Subcutaneous adipose tissue (tissue), 4 donors: ENCODE data around the gene SPOCK1. TPM values are rescaled to one million over a fixed set of nuclear protein-coding genes. Genes with fewer than 3 reads are reported as not detected.

Source experiments
- total RNA-seq, 4 donors: library from RNA; depleted of rRNA; stranded (reverse); fragments of >200 nt; gene quantifications; one replicate each; pipeline ENCODE4 v1.1.0, GENCODE V29; 2016
- TF ChIP-seq, protein P1 (sequence below): fragments of 450-650 bp; IDR thresholded peaks from one replicate; pipeline ENCODE4 v1.5.1; 2016; ENCODE audit warnings: low read depth, mild to moderate bottlenecking, control low read depth, antibody characterized with exemption, moderate library complexity

The SPOCK1 gene
- total RNA-seq, 4 donors from 2014 or later = 55.2 to 84.6 (median 70.1) TPM

GRCh38 chr5:137385064-137385463 is 114.1 kb downstream of the SPOCK1 start:
- TF ChIP-seq, protein P1, sequence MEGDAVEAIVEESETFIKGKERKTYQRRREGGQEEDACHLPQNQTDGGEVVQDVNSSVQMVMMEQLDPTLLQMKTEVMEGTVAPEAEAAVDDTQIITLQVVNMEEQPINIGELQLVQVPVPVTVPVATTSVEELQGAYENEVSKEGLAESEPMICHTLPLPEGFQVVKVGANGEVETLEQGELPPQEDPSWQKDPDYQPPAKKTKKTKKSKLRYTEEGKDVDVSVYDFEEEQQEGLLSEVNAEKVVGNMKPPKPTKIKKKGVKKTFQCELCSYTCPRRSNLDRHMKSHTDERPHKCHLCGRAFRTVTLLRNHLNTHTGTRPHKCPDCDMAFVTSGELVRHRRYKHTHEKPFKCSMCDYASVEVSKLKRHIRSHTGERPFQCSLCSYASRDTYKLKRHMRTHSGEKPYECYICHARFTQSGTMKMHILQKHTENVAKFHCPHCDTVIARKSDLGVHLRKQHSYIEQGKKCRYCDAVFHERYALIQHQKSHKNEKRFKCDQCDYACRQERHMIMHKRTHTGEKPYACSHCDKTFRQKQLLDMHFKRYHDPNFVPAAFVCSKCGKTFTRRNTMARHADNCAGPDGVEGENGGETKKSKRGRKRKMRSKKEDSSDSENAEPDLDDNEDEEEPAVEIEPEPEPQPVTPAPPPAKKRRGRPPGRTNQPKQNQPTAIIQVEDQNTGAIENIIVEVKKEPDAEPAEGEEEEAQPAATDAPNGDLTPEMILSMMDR = no peak

GRCh38 chr5:137383909-137384308 is 115.2 kb downstream of the SPOCK1 start:
- TF ChIP-seq, protein P1 = no peak

- TF ChIP-seq, protein P1 = no peak
Measured at GRCh38 chr5:137381555-137381954, 117.6 kb downstream of the SPOCK1 start.

DNA sequence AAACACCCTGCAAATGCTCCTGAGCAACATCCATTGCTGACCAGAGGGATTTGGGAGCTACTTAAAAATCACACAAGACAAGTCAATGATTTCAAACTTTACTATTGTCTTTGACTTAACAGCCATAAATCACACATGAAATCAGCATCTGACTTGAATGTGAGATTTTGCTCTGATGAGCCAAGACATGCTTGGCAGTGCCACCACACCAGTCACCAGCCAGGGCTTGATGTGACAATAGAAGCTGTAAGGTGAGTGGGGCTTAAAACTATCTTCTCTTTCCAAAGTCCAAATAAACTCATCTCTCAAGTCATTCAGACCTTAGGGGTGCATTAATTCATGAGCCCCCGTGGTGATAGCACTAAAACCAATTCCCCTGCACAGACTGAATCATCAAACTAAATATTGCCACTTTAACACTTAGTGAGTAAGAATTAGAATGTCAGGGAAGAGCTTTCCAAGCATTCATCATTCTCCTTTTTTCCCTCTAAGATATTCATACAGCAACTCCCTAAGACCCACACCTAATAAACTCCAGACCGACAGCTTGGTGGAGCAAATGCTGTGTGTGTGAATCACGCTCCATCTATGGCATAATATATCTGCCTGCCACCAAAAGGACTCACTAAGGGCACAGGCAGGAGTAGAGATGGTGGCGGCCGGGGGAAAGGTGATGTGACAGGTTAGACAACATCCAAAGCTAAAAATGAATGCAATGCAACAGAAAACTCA is 119.4 kb downstream of the SPOCK1 start:
- TF ChIP-seq, protein P1 = no peak

GRCh38 chr5:137375741-137376526 is 123.2 kb downstream of the SPOCK1 start:
- TF ChIP-seq, protein P1 = no peak

DNA sequence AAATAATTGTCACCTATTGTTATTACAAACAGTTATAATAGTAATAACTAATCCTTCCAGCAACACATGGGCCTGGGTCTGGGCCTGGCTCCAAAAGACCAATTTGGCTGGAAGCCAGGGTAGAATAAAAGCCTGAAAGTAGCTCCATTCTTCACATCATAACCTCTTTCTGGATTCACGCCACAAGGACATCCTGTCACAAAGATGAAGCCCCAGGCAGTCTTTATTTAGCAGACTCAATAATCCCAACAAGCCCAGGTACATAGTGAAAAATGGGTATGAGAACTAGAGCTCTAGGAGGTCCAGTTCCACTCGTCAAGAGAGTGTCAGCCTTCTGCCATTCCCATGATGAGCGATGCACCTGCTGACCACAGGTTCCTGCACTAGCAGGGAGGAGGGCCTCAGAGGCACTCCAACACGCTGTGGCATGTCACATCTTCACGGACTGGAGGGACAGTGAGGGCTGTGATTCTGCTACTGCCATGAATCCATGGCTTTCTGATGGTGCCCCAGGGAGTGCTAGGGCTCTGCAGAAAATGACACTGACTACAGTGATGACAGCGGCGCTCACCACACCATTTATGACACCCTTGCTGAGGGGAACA is 124.9 kb downstream of the SPOCK1 start:
- TF ChIP-seq, protein P1 = no peak

DNA sequence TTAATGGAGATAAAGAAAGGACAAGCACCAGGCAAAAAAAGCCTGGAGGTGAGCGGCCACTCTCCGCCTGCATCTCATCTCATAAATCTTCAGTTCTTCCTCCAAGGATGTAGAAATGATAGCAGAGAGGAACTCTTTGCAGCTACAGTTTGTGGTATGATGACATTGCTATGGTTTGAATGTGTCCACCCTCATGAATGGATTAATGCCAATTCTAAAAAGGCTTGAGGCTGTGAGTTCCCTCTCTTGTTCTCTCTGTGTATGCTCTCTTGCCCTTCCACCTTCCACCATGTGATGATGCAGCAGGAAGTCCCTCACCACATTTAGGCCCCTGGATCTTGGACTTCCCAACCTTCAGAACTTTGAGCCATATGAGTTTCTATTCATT is 126.4 kb downstream of the SPOCK1 start:
- TF ChIP-seq, protein P1 = no peak
